H1 (cell line): ENCODE data around the gene AFF2. TPM values are rescaled to one million over a fixed set of nuclear protein-coding genes. Genes with fewer than 3 reads are reported as not detected.
A peak's percentile ranks its signal among the peaks of the same experiment; 100 is the strongest.

Experiments used
- CTCF ChIA-PET: fragments of 300-600 bp; sonication (Branson Sonifier 250); formaldehyde crosslinking; loops from one replicate; lab custom pipeline; 2021; ENCODE audit not compliant: partially characterized antibody; lab: Charles Lee
- POLR2A ChIA-PET: fragments of 300-600 bp; sonication (Branson Sonifier 250); formaldehyde crosslinking; loops from one replicate; lab custom pipeline; 2021; ENCODE audit warnings: inconsistent platforms; ENCODE audit not compliant: partially characterized antibody; lab: Charles Lee
- DNase-seq, 2 experiments: peaks; one replicate each; pipeline versions ENCODE4 v3.0.0 to v3.0.0-alpha.2; 2010 to 2022; ENCODE audit warnings: low spot score in 2 of 2, low read depth in 1 of 2, mixed read lengths in 1 of 2
- FAIRE-seq: peaks from 2 replicates; lab custom pipeline; 2011; peaks lifted over from hg19 to GRCh38; lab: Jason Lieb, UNC
- H2AFZ ChIP-seq: 2 replicates; pipeline ENCODE4 v1.8.1; 2012; ENCODE audit warnings: low read length, inconsistent platforms
- H2AK5ac ChIP-seq: 2 replicates; pipeline ENCODE4 v1.6.1; 2013; ENCODE audit warnings: low read depth, low read length
- H2BK120ac ChIP-seq: replicated peaks from 2 replicates; pipeline ENCODE3; 2013; ENCODE audit warnings: low read depth, low read length, inconsistent platforms
- H2BK12ac ChIP-seq: 2 replicates; pipeline ENCODE4 v1.6.1; 2013; ENCODE audit warnings: low read depth, low read length
- H2BK15ac ChIP-seq: 2 replicates; pipeline ENCODE4 v1.6.1; 2013; ENCODE audit warnings: low read length
- H2BK20ac ChIP-seq: 2 replicates; pipeline ENCODE4 v1.6.1; 2013; ENCODE audit warnings: low read length
- H2BK5ac ChIP-seq: 2 replicates; pipeline ENCODE4 v1.6.1; 2013; ENCODE audit warnings: low read depth, low read length
- H3K14ac ChIP-seq: 2 replicates; pipeline ENCODE4 v1.6.1; 2013; ENCODE audit warnings: inconsistent platforms; ENCODE audit not compliant: insufficient read length
- H3K18ac ChIP-seq: 2 replicates; pipeline ENCODE4 v1.6.1; 2013; ENCODE audit warnings: low read length; ENCODE audit errors: extremely low read depth
- H3K23ac ChIP-seq: 2 replicates; pipeline ENCODE4 v1.6.1; 2013; ENCODE audit warnings: inconsistent platforms; ENCODE audit not compliant: insufficient read length
- H3K23me2 ChIP-seq: 2 replicates; pipeline ENCODE4 v1.6.1; 2013; ENCODE audit warnings: low read depth, low read length
- H3K27ac ChIP-seq: 2 replicates; pipeline ENCODE4 v1.6.1; 2011; ENCODE audit warnings: low read depth, low read length, inconsistent platforms
- H3K27me3 ChIP-seq, 4 experiments: replicated peaks in 1 of 4; 1 replicate in 1 of 4; 2 replicates in 3 of 4; pipeline versions ENCODE4 v1.6.1 to v1.8.1; 2011 to 2013; ENCODE audit warnings: low read length in 3 of 4, mild to moderate bottlenecking in 3 of 4, inconsistent platforms in 2 of 4, mixed read lengths in 2 of 4, moderate library complexity in 1 of 4; ENCODE audit not compliant: control insufficient read depth in 3 of 4, insufficient read depth in 3 of 4; ENCODE audit errors: extremely low read depth in 1 of 4
- H3K36me3 ChIP-seq, 4 experiments: 2 replicates each; pipeline versions ENCODE4 v1.6.1 to v1.8.1; 2011 to 2013; ENCODE audit warnings: mild to moderate bottlenecking in 4 of 4, low read length in 3 of 4, moderate library complexity in 2 of 4, control low read depth in 1 of 4, inconsistent platforms in 1 of 4; ENCODE audit not compliant: insufficient read depth in 4 of 4, control insufficient read depth in 2 of 4
- H3K4ac ChIP-seq: replicated peaks from 2 replicates; pipeline ENCODE3; 2013; ENCODE audit warnings: low read length, low read depth, mixed read lengths, inconsistent platforms; ENCODE audit not compliant: insufficient read length
- H3K4me1 ChIP-seq, 4 experiments: replicated peaks in 1 of 4; 1 replicate in 1 of 4; 2 replicates in 3 of 4; pipeline versions ENCODE4 v1.6.1 to v1.8.1; 2011 to 2013; ENCODE audit warnings: low read length in 3 of 4, inconsistent platforms in 2 of 4, mixed read lengths in 1 of 4; ENCODE audit not compliant: insufficient read depth in 4 of 4, control insufficient read depth in 3 of 4
- H3K4me2 ChIP-seq, 2 experiments: 2 replicates each; pipeline versions ENCODE4 v1.6.1 to v1.8.1; 2011 to 2013; ENCODE audit warnings: low read depth in 2 of 2, low read length in 2 of 2, control low read depth in 1 of 2, inconsistent platforms in 1 of 2, mild to moderate bottlenecking in 1 of 2; ENCODE audit not compliant: insufficient read depth in 1 of 2
- H3K4me3 ChIP-seq, 4 experiments: fragments of 200-600, 300-600 bp in 1 of 4; sonication (generic), shearing (Covaris generic), sonication (Bioruptor Twin) in 1 of 4; 2 replicates each; pipeline versions ENCODE4 v1.5.1 to v1.8.1; 2011 to 2016; ENCODE audit warnings: low read length in 4 of 4, low read depth in 3 of 4, control low read depth in 2 of 4, inconsistent platforms in 2 of 4, mild to moderate bottlenecking in 2 of 4, mixed read lengths in 1 of 4, moderate library complexity in 1 of 4; ENCODE audit not compliant: insufficient read depth in 2 of 4; ENCODE audit errors: extremely low read depth in 1 of 4
- H3K56ac ChIP-seq: replicated peaks from 2 replicates; pipeline ENCODE3; 2013; ENCODE audit warnings: low read depth, mild to moderate bottlenecking, mixed read lengths, low read length, inconsistent platforms; ENCODE audit not compliant: insufficient read length
- H3K79me1 ChIP-seq: 2 replicates; pipeline ENCODE4 v1.6.1; 2013; ENCODE audit warnings: low read depth, low read length, control low read depth
- H3K79me2 ChIP-seq, 2 experiments: 2 replicates each; pipeline versions ENCODE4 v1.6.1 to v1.8.1; 2012 to 2013; ENCODE audit warnings: low read length in 2 of 2, mild to moderate bottlenecking in 2 of 2, inconsistent platforms in 1 of 2; ENCODE audit not compliant: insufficient read depth in 2 of 2, control insufficient read depth in 1 of 2
- H3K9ac ChIP-seq, 4 experiments: replicated peaks in 1 of 4; 1 replicate in 1 of 4; 2 replicates in 3 of 4; pipeline versions ENCODE4 v1.6.1 to v1.8.1; 2011 to 2013; ENCODE audit warnings: low read depth in 3 of 4, low read length in 3 of 4, control low read depth in 2 of 4, mild to moderate bottlenecking in 2 of 4, moderate library complexity in 2 of 4, inconsistent platforms in 1 of 4; ENCODE audit errors: extremely low read depth in 1 of 4
- H3K9me3 ChIP-seq, 2 experiments: 2 replicates each; pipeline versions ENCODE4 v1.6.1 to v1.8.1; 2012 to 2013; ENCODE audit warnings: mild to moderate bottlenecking in 2 of 2, moderate library complexity in 2 of 2, control low read depth in 1 of 2, inconsistent platforms in 1 of 2, low read depth in 1 of 2, low read length in 1 of 2, mixed read lengths in 1 of 2; ENCODE audit not compliant: insufficient read depth in 2 of 2
- H4K20me1 ChIP-seq, 2 experiments: replicated peaks in 1 of 2; 2 replicates each; pipeline versions ENCODE3 to v1.8.1; 2011 to 2013; ENCODE audit warnings: inconsistent platforms in 2 of 2, low read length in 2 of 2, mild to moderate bottlenecking in 1 of 2; ENCODE audit not compliant: insufficient read depth in 2 of 2, control insufficient read depth in 1 of 2
- H4K5ac ChIP-seq: 2 replicates; pipeline ENCODE4 v1.6.1; 2013; ENCODE audit warnings: low read length, low read depth, mixed read lengths, inconsistent platforms; ENCODE audit not compliant: insufficient read length
- H4K8ac ChIP-seq: 2 replicates; pipeline ENCODE4 v1.8.0; 2013; ENCODE audit warnings: mild to moderate bottlenecking, moderate library complexity, low read length, inconsistent platforms; ENCODE audit not compliant: insufficient read depth; ENCODE audit errors: extremely low read depth
- H4K91ac ChIP-seq: replicated peaks from 2 replicates; pipeline ENCODE3; 2013; ENCODE audit warnings: low read length, mixed read lengths, inconsistent platforms; ENCODE audit not compliant: insufficient read length
- BACH1 ChIP-seq: IDR thresholded peaks from 2 replicates; pipeline ENCODE4 v1.6.1; 2012; ENCODE audit warnings: low read length, improper control_type of control experiment
- BCL11A ChIP-seq, 2 experiments: IDR thresholded peaks; one replicate each; pipeline ENCODE4 v1.6.1; 2011; ENCODE audit warnings: low read depth in 2 of 2, low read length in 2 of 2, mild to moderate bottlenecking in 2 of 2
- CBX5 ChIP-seq: fragments of 300-800, 300-1000 bp; sonication (generic); IDR thresholded peaks from 2 replicates; pipeline ENCODE4 v1.7.1; 2016; ENCODE audit warnings: antibody characterized with exemption, low read length, low read depth
- CREB1 ChIP-seq: IDR thresholded peaks from 2 replicates; pipeline ENCODE4 v1.6.1; 2012; ENCODE audit warnings: inconsistent platforms
- EGR1 ChIP-seq: IDR thresholded peaks from 2 replicates; pipeline ENCODE4 v1.6.1; 2011; ENCODE audit warnings: low read depth, low read length, borderline replicate concordance
- JUN ChIP-seq: IDR thresholded peaks from 2 replicates; pipeline ENCODE4 v1.6.1; 2011; ENCODE audit warnings: low read depth, mild to moderate bottlenecking, improper control_type of control experiment, low read length
- KDM5A ChIP-seq: fragments of 200-600 bp; IDR thresholded peaks from 2 replicates; pipeline ENCODE4 v1.7.1; 2012; ENCODE audit warnings: mild to moderate bottlenecking, low read length, inconsistent platforms, mixed read lengths
- RBBP5 ChIP-seq: IDR thresholded peaks from 2 replicates; pipeline ENCODE4 v1.7.1; 2012; ENCODE audit warnings: low read depth, mild to moderate bottlenecking, inconsistent platforms, low read length, moderate library complexity, borderline replicate concordance
- RFX5 ChIP-seq: IDR thresholded peaks from 2 replicates; pipeline ENCODE4 v1.6.1; 2011; ENCODE audit warnings: low read depth, low read length, improper control_type of control experiment, borderline replicate concordance
- RXRA ChIP-seq: IDR thresholded peaks from 2 replicates; pipeline ENCODE4 v1.6.1; 2011; ENCODE audit warnings: low read depth, mild to moderate bottlenecking, low read length, moderate library complexity; ENCODE audit not compliant: insufficient read depth
- SIRT6 ChIP-seq: IDR thresholded peaks from one replicate; pipeline ENCODE4 v1.7.1; 2012; ENCODE audit warnings: low read length, inconsistent platforms
- SIX5 ChIP-seq: IDR thresholded peaks from 2 replicates; pipeline ENCODE4 v1.6.1; 2011; ENCODE audit warnings: mild to moderate bottlenecking, low read depth, low read length
- TBP ChIP-seq: IDR thresholded peaks from 2 replicates; pipeline ENCODE4 v1.6.1; 2011; ENCODE audit warnings: low read depth, low read length, improper control_type of control experiment
- USF2 ChIP-seq: IDR thresholded peaks from 2 replicates; pipeline ENCODE4 v1.6.1; 2011; ENCODE audit warnings: low read length, improper control_type of control experiment
- WGBS, 2 experiments: shearing (Covaris generic) in 1 of 2; methylation state at CpG; one replicate each; pipeline versions ENCODE4 v1.1.6 to v1.1.7; 2013 to 2015; ENCODE audit warnings: low lambda C conversion rate in 2 of 2, mixed read lengths in 2 of 2, inconsistent platforms in 1 of 2, low coverage in 1 of 2, missing lambda C conversion rate in 1 of 2; ENCODE audit not compliant: insufficient replicate concordance in 2 of 2, insufficient coverage in 1 of 2, insufficient read length in 1 of 2; ENCODE audit errors: extremely low coverage in 1 of 2, missing lambda C conversion rate in 1 of 2; 5-methylcytosine and 5-hydroxymethylcytosine counted together
- polyA plus RNA-seq, 7 experiments: library from polyadenylated mRNA; depleted of rRNA in 3 of 7; stranded (reverse) in 5 of 7; unstranded in 2 of 7; fragments of >200 nt in 5 of 7; fragments of 200-250 nt in 2 of 7; gene quantifications; 1 replicate in 5 of 7; 2 replicates in 1 of 7; 4 replicates in 1 of 7; pipeline versions ENCODE4 v1.2.1 to v1.2.3, GENCODE V29; 2011 to 2013; ENCODE audit warnings: missing spikeins in 2 of 7, mixed read lengths in 2 of 7
- total RNA-seq: library from RNA; stranded (reverse); fragmentation: NEBNext Ultra II Directional; extraction: Animal tissue kit (Norgen Biotek cat#: 25700); gene quantifications from 2 replicates; pipeline ENCODE4 v1.2.1, GENCODE V29; 2021
- TF ChIP-seq, protein P1 (sequence below): IDR thresholded peaks from 2 replicates; pipeline ENCODE4 v1.6.1; 2012; ENCODE audit warnings: inconsistent platforms

The AFF2 gene
- total and polyA plus RNA-seq, 2 of the 8 experiments (the other 6 are each of a cell fraction or from before 2014, with no cell fraction given): 2.0 to 7.3 TPM

- Histone ChIP-seq H3K23me2 (no peaks in the 10 kb centered on the region), H2BK15ac (no peak overlapping the region)
- TF ChIP-seq RXRA (no peak), RFX5 (no peak), USF2 (no peak), TBP (no peak), JUN (no peak), CBX5 (no peak), SIRT6 (no peak), RBBP5 (no peak), EGR1 (no peak), CREB1 (no peak), KDM5A (no peak), BACH1 (no peak), BCL11A (IDR thresholded peaks at IDR 0.05; ENCODE audit: low read depth in 2 of 2, low read length in 2 of 2) (no peak), SIX5 (no peak)
- TF ChIP-seq, protein P1, sequence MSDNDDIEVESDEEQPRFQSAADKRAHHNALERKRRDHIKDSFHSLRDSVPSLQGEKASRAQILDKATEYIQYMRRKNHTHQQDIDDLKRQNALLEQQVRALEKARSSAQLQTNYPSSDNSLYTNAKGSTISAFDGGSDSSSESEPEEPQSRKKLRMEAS: no peak
Observed at GRCh38 chrX:148568763-148569162, 68.3 kb downstream of the AFF2 start.

More at GRCh38 chrX:148568763-148569162, 68.3 kb downstream of the AFF2 start:
- no peak overlapping the region for H3K4me3 ChIP-seq
- no peak overlapping the region for H3K14ac ChIP-seq
- POLR2A ChIA-PET: no interaction called here
- no peak overlapping the region for H3K9ac ChIP-seq
- H3K4me2 ChIP-seq: no peak overlapping the region
- H2AFZ ChIP-seq: no peak overlapping the region
- H3K79me2 ChIP-seq: no peaks in the 10 kb centered on the region
- H2BK120ac ChIP-seq: no peak overlapping the region
- no peak overlapping the region for H2BK12ac ChIP-seq
- no peak overlapping the region for H2BK20ac ChIP-seq
- CTCF ChIA-PET: interaction anchor here (0.6 kb wide), 1 partner anchor 361 kb away, joined by 4 read pairs; no protein-coding TSS in a partner anchor
- no peak overlapping the region for H3K27ac ChIP-seq
- DNase-seq: no peak
- no peak overlapping the region for H2AK5ac ChIP-seq
- no peaks in the 10 kb centered on the region for H4K20me1 ChIP-seq
- no peak overlapping the region for H4K5ac ChIP-seq
- no peak overlapping the region for H2BK5ac ChIP-seq
- H4K91ac ChIP-seq: no peak overlapping the region
- H3K9me3 ChIP-seq: no peaks in the 10 kb centered on the region
- WGBS, 2 experiments: 95% methylated on average over 2 of the region's 2 CpGs; no CpG with 5 or more reads in 1 of the 2 experiments
- peak; percentile 32 for FAIRE-seq
- H3K4me1 ChIP-seq: peaks cover 0 to 3% (median 0%) of the 10 kb centered on the region in 4 experiments; a peak in 1 of 7 replicates
- H3K56ac ChIP-seq: no peak overlapping the region
- no peak overlapping the region for H4K8ac ChIP-seq
- H3K79me1 ChIP-seq: no peaks in the 10 kb centered on the region
- H3K18ac ChIP-seq: no peak overlapping the region
- no peak overlapping the region for H3K4ac ChIP-seq
- no peak overlapping the region for H3K23ac ChIP-seq
- no peaks in the 10 kb centered on the region for H3K27me3 ChIP-seq
- no peaks in the 10 kb centered on the region for H3K36me3 ChIP-seq
